ENCODE results near the gene NABP2.

DNA sequence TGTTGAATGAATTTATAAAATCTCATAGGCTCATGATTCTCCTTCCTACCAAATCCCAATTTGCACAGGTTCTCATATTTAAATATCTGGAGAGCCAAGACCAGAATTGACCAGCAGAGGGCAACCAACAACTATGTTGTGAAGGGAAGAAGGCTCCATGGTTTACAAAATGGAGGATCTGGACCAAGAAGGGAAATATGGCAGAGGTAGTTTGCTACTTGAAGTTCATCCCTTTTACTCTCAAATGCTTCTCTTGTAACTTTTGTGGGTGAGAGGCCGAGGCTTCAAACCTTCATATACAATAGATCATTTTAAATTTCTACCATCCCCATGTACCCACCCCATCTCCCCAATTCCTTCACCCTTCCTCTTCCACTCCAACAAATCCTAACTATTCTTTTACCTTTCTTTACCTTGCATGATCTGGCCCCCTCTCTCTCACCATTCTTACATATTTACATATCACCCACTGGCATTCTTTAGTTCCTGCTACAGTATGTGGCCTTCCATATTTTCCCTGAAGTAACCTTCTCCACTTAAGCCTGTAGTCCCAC lies 31.0 kb upstream of the NABP2 start:
- TF ChIP-seq CTCF (IDR thresholded peaks at IDR 0.05) (peak in 5 of 7 experiments; percentile 57 to 87 (median 84)), POLR2A (IDR thresholded peaks at IDR 0.05) (no peak), POLR2AphosphoS5 (IDR thresholded peaks at IDR 0.05) (peak in 2 of 3 donors; percentile 46 to 81), EP300 (IDR thresholded peaks at IDR 0.05) (no peak)
